K562 (cell line): ENCODE data around the gene NOS1. TPM values are rescaled to one million over a fixed set of nuclear protein-coding genes. Genes with fewer than 3 reads are reported as not detected.

ENCODE experiments used
- ATAC-seq: fragments of 200-7000 bp; cut with Tn5 transposase; 3 replicates; pipeline ENCODE4 v1.9.1; 2020; ENCODE audit warnings: moderate library complexity
- BruUV-seq: library from RNA; stranded (reverse); fragments of 400-500 nt; replicated peaks from 2 replicates; lab custom pipeline; 2021; lab: Mats Ljungman, UMichigan
- CTCF ChIA-PET: fragments of 300-600 bp; formaldehyde crosslinking; extraction: SDS; loops from one replicate; lab custom pipeline; 2021; ENCODE audit warnings: low intra/inter-chr PET ratio; lab: Yijun Ruan, JAX
- POLR2A ChIA-PET: fragments of 300-600, 350-650 bp; sonication (Branson Sonifier 250); formaldehyde crosslinking; extraction: SDS; loops from one replicate; lab custom pipeline; 2021; ENCODE audit warnings: antibody characterized with exemption, inconsistent platforms; lab: Yijun Ruan, JAX
- DNase-seq, 4 experiments: peaks; one replicate each; pipeline versions ENCODE4 v3.0.0 to v3.0.0-alpha.2; 2011 to 2018; ENCODE audit warnings: low spot score in 3 of 4, mixed read lengths in 3 of 4; ENCODE audit errors: extremely low read depth in 1 of 4
- FAIRE-seq: peaks from 2 replicates; lab custom pipeline; 2011; peaks lifted over from hg19 to GRCh38; lab: Jason Lieb, UNC
- H2AFZ ChIP-seq: 2 replicates; pipeline ENCODE4 v1.6.0; 2011; ENCODE audit warnings: low read depth, low read length, control low read depth, inconsistent platforms
- H3K27ac ChIP-seq: fragments of 200-600 bp; 3 replicates; pipeline ENCODE4 v1.8.0; 2011; ENCODE audit warnings: low read depth, mild to moderate bottlenecking, control low read depth, inconsistent platforms, low read length, moderate library complexity, mixed read lengths; ENCODE audit errors: extremely low read depth
- H3K27me3 ChIP-seq, 2 experiments: fragments of 300-600 bp in 1 of 2; 2 replicates in 1 of 2; 3 replicates in 1 of 2; pipeline versions ENCODE4 v1.6.0 to v1.8.0; 2011; ENCODE audit warnings: inconsistent platforms in 2 of 2, low read length in 2 of 2, mild to moderate bottlenecking in 1 of 2, mixed read lengths in 1 of 2, moderate library complexity in 1 of 2; ENCODE audit not compliant: control insufficient read depth in 2 of 2, insufficient read depth in 2 of 2
- H3K36me3 ChIP-seq: fragments of 300-600 bp; 3 replicates; pipeline ENCODE4 v1.8.0; 2011; ENCODE audit warnings: mild to moderate bottlenecking, low read length, inconsistent platforms; ENCODE audit not compliant: control insufficient read depth, insufficient read depth
- H3K4me1 ChIP-seq, 2 experiments: fragments of 200-600 bp in 1 of 2; replicated peaks in 1 of 2; 2 replicates in 1 of 2; 3 replicates in 1 of 2; pipeline versions ENCODE4 v1.5.1 to v1.8.0; 2011; ENCODE audit warnings: inconsistent platforms in 2 of 2, low read length in 2 of 2, mild to moderate bottlenecking in 1 of 2, mixed read lengths in 1 of 2, moderate library complexity in 1 of 2; ENCODE audit not compliant: control insufficient read depth in 2 of 2, insufficient read depth in 2 of 2
- H3K4me2 ChIP-seq: 2 replicates; pipeline ENCODE4 v1.6.1; 2011; ENCODE audit warnings: low read length, control low read depth, inconsistent platforms, mixed read lengths; ENCODE audit not compliant: insufficient read depth
- H3K4me3 ChIP-seq: fragments of 200-600 bp; sonication (generic), shearing (Covaris generic); 2 replicates; pipeline ENCODE4 v1.5.1; 2016; ENCODE audit warnings: control low read depth, inconsistent platforms
- H3K79me2 ChIP-seq: fragments of 200-600 bp; 3 replicates; pipeline ENCODE4 v1.8.0; 2011; ENCODE audit warnings: low read length, inconsistent platforms; ENCODE audit not compliant: control insufficient read depth, insufficient read depth
- H3K9ac ChIP-seq, 2 experiments: 2 replicates each; pipeline versions ENCODE4 v1.6.0 to v1.6.1; 2011; ENCODE audit warnings: low read depth in 2 of 2, low read length in 2 of 2, control low read depth in 1 of 2, inconsistent platforms in 1 of 2, mild to moderate bottlenecking in 1 of 2, mixed read lengths in 1 of 2; ENCODE audit not compliant: insufficient read depth in 1 of 2
- H3K9me1 ChIP-seq: one replicate; pipeline ENCODE4 v1.6.0; 2011; ENCODE audit warnings: inconsistent platforms, mild to moderate bottlenecking, low read length, moderate library complexity; ENCODE audit not compliant: control insufficient read depth, insufficient read depth
- H3K9me3 ChIP-seq: replicated peaks from 2 replicates; pipeline ENCODE4 v1.5.1; 2011; ENCODE audit warnings: low read depth, low read length, inconsistent platforms; ENCODE audit not compliant: control insufficient read depth, insufficient read depth
- H4K20me1 ChIP-seq: replicated peaks from 2 replicates; pipeline ENCODE4 v1.6.1; 2011; ENCODE audit warnings: low read length, inconsistent platforms, mixed read lengths; ENCODE audit not compliant: control insufficient read depth, insufficient read depth
- CBX1 ChIP-seq: sonication (generic); IDR thresholded peaks from 2 replicates; pipeline ENCODE4 v1.6.1; 2016; ENCODE audit warnings: antibody characterized with exemption, low read depth, mild to moderate bottlenecking
- ETV1 ChIP-seq: fragments of 450-650 bp; conservative IDR thresholded peaks from 2 replicates; pipeline ENCODE4 v1.6.1; 2016; ENCODE audit warnings: missing genetic modification characterization, control low read depth, low read depth, missing compliant biosample characterization
- MCM2 ChIP-seq: fragments of 450-650 bp; IDR thresholded peaks from 2 replicates; pipeline ENCODE4 v1.6.1; 2017; ENCODE audit warnings: low read depth, mild to moderate bottlenecking
- ZBTB9 ChIP-seq: fragments of 450-650 bp; formaldehyde crosslinking; IDR thresholded peaks from 2 replicates; pipeline ENCODE4 v1.4.0; 2020; ENCODE audit warnings: mild to moderate bottlenecking, moderate library complexity
- ZFP30 ChIP-seq: fragments of 250-450 bp; sonication (Bioruptor Pico); IDR thresholded peaks from 2 replicates; pipeline ENCODE4 v1.8.0; 2022; ENCODE audit warnings: moderate library complexity, mild to moderate bottlenecking, inconsistent platforms, borderline replicate concordance
- ZNF12 ChIP-seq: sonication (generic); formaldehyde crosslinking; IDR thresholded peaks from 2 replicates; pipeline ENCODE4 v1.4.0; 2020; ENCODE audit warnings: mild to moderate bottlenecking, missing genetic modification reagents
- WGBS: fragments of 100-300 bp; shearing (Covaris generic); methylation state at CpG from one replicate; pipeline ENCODE4 v1.1.6; 2016; ENCODE audit warnings: low coverage, mixed read lengths; ENCODE audit not compliant: insufficient coverage; ENCODE audit errors: missing lambda C conversion rate; 5-methylcytosine and 5-hydroxymethylcytosine counted together
- in situ Hi-C: fragments of 300-500 bp; cut with MboI; formaldehyde crosslinking; loops from 4 replicates; pipeline ENCODE4 v1.15.0; 2018; ENCODE audit warnings: inconsistent platforms, mixed read lengths
- intact Hi-C: fragments of 100-400 bp; cut with micrococcal nuclease; formaldehyde crosslinking; loops from 2 replicates; pipeline ENCODE4 v1.14.2; 2022
- polyA plus RNA-seq, 8 experiments: library from polyadenylated mRNA; depleted of rRNA in 4 of 8; stranded (reverse) in 5 of 8; unstranded in 3 of 8; fragments of >200 nt; fragmentation: Nextera tagmentation in 2 of 8; fragmentation: Illumina TruSeq in 1 of 8; extraction: Ambion mirVana in 2 of 8; extraction: Trizol in 1 of 8; gene quantifications; 2 replicates each; pipeline versions ENCODE4 v1.2.1 to v1.2.3, GENCODE V29; 2011 to 2014; ENCODE audit warnings: inconsistent platforms in 1 of 8, missing spikeins in 1 of 8
- total RNA-seq, 7 experiments: library from RNA; depleted of rRNA in 6 of 7; stranded (reverse); fragments of >200 nt in 6 of 7; fragmentation: Illumina TruSeq in 2 of 7; extraction: Trizol in 2 of 7; gene quantifications; 2 replicates each; pipeline versions ENCODE4 v1.2.1 to v1.2.3, GENCODE V29; 2011 to 2021; ENCODE audit warnings: low replicate concordance in 1 of 7

NOS1 gene
- total and polyA plus RNA-seq, 9 of the 15 experiments (the other 6 are each of a cell fraction or from before 2014, with no cell fraction given): not detected

- TF ChIP-seq ZBTB9 (CRISPR knock-in tag) (no peak), MCM2 (no peak), ZFP30 (CRISPR knock-in tag) (no peak)
Observed at GRCh38 chr12:117162167-117162539, 199.3 kb downstream of the NOS1 start (continued).

GRCh38 chr12:117161460-117162166, 199.8 kb downstream of the NOS1 start:
- Histone ChIP-seq H3K9me3 (no peaks in the 10 kb centered on the region), H3K4me1 (no peaks in the 10 kb centered on the region; a peak in 1 of 5 replicates), H4K20me1 (no peaks in the 10 kb centered on the region), H3K27me3 (no peaks in the 10 kb centered on the region), H3K9me1 (no peaks in the 10 kb centered on the region), H2AFZ (no peak overlapping the region), H3K4me3 (no peak overlapping the region), H3K36me3 (peaks cover 65% of the 10 kb centered on the region; the same call in 2 of the 3 replicates)
- intact Hi-C loops: no loop called here
- in situ Hi-C loops: no loop called here
- no peak for TF ChIP-seq CBX1
- no peak for TF ChIP-seq ZNF12 (CRISPR knock-in tag)
- no peak for TF ChIP-seq ETV1 (tag)
- TF ChIP-seq, all 486 proteins: peak for 0
- no TSS peak for BruUV-seq
- Histone ChIP-seq H3K79me2 (no peaks in the 10 kb centered on the region), H3K9ac (peak overlapping the region in 1 of 2 experiments; percentile 15; a peak in 1 of 4 replicates), H3K27ac (no peak overlapping the region), H3K4me2 (no peak overlapping the region)
- DNase-seq (no peak), ATAC-seq (no peak), FAIRE-seq (no peak)
- WGBS: 63% methylated on average over 7 of the region's 10 CpGs
- POLR2A ChIA-PET: no interaction called here
- CTCF ChIA-PET: no interaction called here
